ENCODE measurements around the gene PRICKLE2.

DNA sequence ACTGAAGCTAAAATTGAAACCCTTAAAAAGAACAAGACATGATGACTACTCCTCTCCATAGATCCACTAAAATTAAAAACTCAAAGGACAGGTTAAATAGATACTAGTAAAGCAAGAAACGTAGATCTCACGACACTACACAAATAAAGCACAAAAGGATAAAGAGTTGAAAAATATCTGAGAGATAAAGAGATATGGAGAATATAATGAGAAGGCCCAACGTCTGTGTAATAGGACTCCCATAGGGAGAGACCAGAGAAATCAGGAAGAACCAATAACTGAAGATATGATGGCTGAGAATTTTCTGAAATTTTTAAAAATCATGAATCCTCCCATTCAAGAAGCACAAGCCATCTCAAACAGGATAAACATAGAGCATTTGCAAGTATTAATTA lies 45.6 kb upstream of the PRICKLE2 start:
- TF ChIP-seq POLR2A (IDR thresholded peaks at IDR 0.05): no peak
- TF ChIP-seq, protein P1, sequence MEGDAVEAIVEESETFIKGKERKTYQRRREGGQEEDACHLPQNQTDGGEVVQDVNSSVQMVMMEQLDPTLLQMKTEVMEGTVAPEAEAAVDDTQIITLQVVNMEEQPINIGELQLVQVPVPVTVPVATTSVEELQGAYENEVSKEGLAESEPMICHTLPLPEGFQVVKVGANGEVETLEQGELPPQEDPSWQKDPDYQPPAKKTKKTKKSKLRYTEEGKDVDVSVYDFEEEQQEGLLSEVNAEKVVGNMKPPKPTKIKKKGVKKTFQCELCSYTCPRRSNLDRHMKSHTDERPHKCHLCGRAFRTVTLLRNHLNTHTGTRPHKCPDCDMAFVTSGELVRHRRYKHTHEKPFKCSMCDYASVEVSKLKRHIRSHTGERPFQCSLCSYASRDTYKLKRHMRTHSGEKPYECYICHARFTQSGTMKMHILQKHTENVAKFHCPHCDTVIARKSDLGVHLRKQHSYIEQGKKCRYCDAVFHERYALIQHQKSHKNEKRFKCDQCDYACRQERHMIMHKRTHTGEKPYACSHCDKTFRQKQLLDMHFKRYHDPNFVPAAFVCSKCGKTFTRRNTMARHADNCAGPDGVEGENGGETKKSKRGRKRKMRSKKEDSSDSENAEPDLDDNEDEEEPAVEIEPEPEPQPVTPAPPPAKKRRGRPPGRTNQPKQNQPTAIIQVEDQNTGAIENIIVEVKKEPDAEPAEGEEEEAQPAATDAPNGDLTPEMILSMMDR (IDR thresholded peaks at IDR 0.05): no peak
